Thyroid gland (tissue), 4 donors: Measurements from ENCODE around the gene NUDT4. TPM values are rescaled to one million over a fixed set of nuclear protein-coding genes. Genes with fewer than 3 reads are reported as not detected.

Experiments
- DNase-seq, 2 donors: peaks; one replicate each; pipeline ENCODE4 v3.0.0-alpha.2; 2019
- H3K27ac ChIP-seq, 3 donors: fragments of 200-600 bp; sonication (generic); 1 replicate in 2 of 3; 2 replicates in 1 of 3; pipeline ENCODE4 v1.5.1; 2016 to 2019; ENCODE audit warnings: mild to moderate bottlenecking in 1 of 3, moderate library complexity in 1 of 3
- H3K27me3 ChIP-seq: fragments of 200-600 bp; sonication (generic); one replicate; pipeline ENCODE4 v1.5.1; 2019
- H3K36me3 ChIP-seq, 2 donors: fragments of 200-600 bp; sonication (generic); one replicate each; pipeline ENCODE4 v1.5.1; 2016 to 2019
- H3K4me1 ChIP-seq, 2 donors: fragments of 200-600 bp; sonication (generic); one replicate each; pipeline ENCODE4 v1.5.1; 2017 to 2019
- H3K4me3 ChIP-seq, 3 donors: fragments of 200-600 bp; sonication (generic); replicated peaks in 1 of 3; 1 replicate in 2 of 3; 2 replicates in 1 of 3; pipeline ENCODE4 v1.5.1; 2016; ENCODE audit warnings: mild to moderate bottlenecking in 1 of 3
- H3K9me3 ChIP-seq: fragments of 200-600 bp; sonication (generic); one replicate; pipeline ENCODE4 v1.5.1; 2017
- POLR2A ChIP-seq, 2 donors: fragments of 450-650 bp; IDR thresholded peaks; one replicate each; pipeline ENCODE4 v1.6.1; 2017; ENCODE audit warnings: antibody characterized with exemption in 2 of 2, mild to moderate bottlenecking in 2 of 2, moderate library complexity in 1 of 2
- WGBS, 2 donors: methylation state at CpG; one replicate each; pipeline ENCODE4 v1.1.5; 2017; 5-methylcytosine and 5-hydroxymethylcytosine counted together
- intact Hi-C: fragments of 100-400 bp; cut with DNase I; formaldehyde crosslinking; loops from one replicate; pipeline ENCODE4 v1.15.1; 2023
- total RNA-seq, 4 donors: library from RNA; depleted of rRNA; stranded (reverse); fragments of >200 nt; gene quantifications; one replicate each; pipeline ENCODE4 v1.2.3, GENCODE V29; 2016
- TF ChIP-seq, protein P1 (sequence below), 6 experiments: fragments of 200-600 bp in 3 of 6; fragments of 450-650 bp in 3 of 6; sonication (generic) in 3 of 6; IDR thresholded peaks; one replicate each; pipeline ENCODE4 v1.5.1; 2016 to 2019; ENCODE audit warnings: antibody characterized with exemption in 6 of 6, mild to moderate bottlenecking in 2 of 6, inconsistent platforms in 1 of 6, moderate library complexity in 1 of 6

NUDT4 gene
- total RNA-seq, 4 donors from 2014 or later: 102 to 125 (median 110) TPM

- Histone ChIP-seq H3K4me1 (peaks cover 57 to 58% of the 10 kb centered on the region in 2 donors), H3K27me3 (no peaks in the 10 kb centered on the region), H3K27ac (peak overlapping the region in 1 of 3 donors; percentile 21), H3K9me3 (no peaks in the 10 kb centered on the region), H3K4me3 (no peak overlapping the region), H3K36me3 (no peaks in the 10 kb centered on the region)
- intact Hi-C loops: no loop called here
- TF ChIP-seq, protein P1, sequence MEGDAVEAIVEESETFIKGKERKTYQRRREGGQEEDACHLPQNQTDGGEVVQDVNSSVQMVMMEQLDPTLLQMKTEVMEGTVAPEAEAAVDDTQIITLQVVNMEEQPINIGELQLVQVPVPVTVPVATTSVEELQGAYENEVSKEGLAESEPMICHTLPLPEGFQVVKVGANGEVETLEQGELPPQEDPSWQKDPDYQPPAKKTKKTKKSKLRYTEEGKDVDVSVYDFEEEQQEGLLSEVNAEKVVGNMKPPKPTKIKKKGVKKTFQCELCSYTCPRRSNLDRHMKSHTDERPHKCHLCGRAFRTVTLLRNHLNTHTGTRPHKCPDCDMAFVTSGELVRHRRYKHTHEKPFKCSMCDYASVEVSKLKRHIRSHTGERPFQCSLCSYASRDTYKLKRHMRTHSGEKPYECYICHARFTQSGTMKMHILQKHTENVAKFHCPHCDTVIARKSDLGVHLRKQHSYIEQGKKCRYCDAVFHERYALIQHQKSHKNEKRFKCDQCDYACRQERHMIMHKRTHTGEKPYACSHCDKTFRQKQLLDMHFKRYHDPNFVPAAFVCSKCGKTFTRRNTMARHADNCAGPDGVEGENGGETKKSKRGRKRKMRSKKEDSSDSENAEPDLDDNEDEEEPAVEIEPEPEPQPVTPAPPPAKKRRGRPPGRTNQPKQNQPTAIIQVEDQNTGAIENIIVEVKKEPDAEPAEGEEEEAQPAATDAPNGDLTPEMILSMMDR (IDR thresholded peaks at IDR 0.05): no peak
- TF ChIP-seq POLR2A (IDR thresholded peaks at IDR 0.05): no peak
- 55 to 59% methylated on average over 8 of the region's 8 CpGs for WGBS, 2 donors
- no peak for DNase-seq
These were observed 48.1 kb downstream of the NUDT4 start for GRCh38 chr12:93425736-93426411.

DNA sequence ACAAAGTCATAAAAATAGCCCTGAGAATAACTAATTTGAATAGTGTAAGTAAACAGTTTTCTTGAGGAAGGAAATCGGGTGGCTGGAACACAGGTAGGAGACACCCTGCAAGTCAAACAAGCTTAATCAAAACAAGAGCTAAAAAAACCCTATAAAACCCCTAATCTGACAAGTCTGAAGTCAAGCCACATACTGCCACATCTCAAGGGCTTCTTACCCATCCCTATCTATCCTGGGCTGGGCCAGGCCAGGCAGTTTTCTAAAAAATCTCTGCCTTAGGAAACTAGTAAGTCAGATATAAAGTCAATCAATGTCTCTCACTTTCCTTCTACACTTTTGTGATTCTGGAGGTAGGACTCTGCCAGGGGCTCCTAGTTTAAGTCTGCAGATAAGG lies 48.7 kb downstream of the NUDT4 start:
- WGBS, 2 donors: 37 to 45% methylated on average over 1 of the region's 1 CpG

GRCh38 chr12:93427779-93428564 lies 50.2 kb downstream of the NUDT4 start:
- H3K27me3 ChIP-seq: no peaks in the 10 kb centered on the region
- no peaks in the 10 kb centered on the region for H3K36me3 ChIP-seq
- intact Hi-C loops: no loop called here
- H3K9me3 ChIP-seq: no peaks in the 10 kb centered on the region
- H3K4me1 ChIP-seq: peaks cover 55 to 57% of the 10 kb centered on the region in 2 donors
- WGBS, 2 donors: 57 to 70% methylated on average over 5 of the region's 5 CpGs
- TF ChIP-seq POLR2A (IDR thresholded peaks at IDR 0.05): no peak
- TF ChIP-seq, protein P1 (IDR thresholded peaks at IDR 0.05): no peak
- H3K4me3 ChIP-seq: no peak overlapping the region
- no peak overlapping the region for H3K27ac ChIP-seq
- peak; percentile 23 to 39 for DNase-seq

More for the DNA sequence above, 48.7 kb downstream of the NUDT4 start:
- DNase-seq: no peak
- intact Hi-C loops: no loop called here
- no peaks in the 10 kb centered on the region for H3K9me3 ChIP-seq
- no peak overlapping the region for H3K4me3 ChIP-seq
- TF ChIP-seq, protein P1 (IDR thresholded peaks at IDR 0.05): no peak
- TF ChIP-seq POLR2A (IDR thresholded peaks at IDR 0.05): no peak
- peak overlapping the region in 1 of 3 donors; percentile 21 for H3K27ac ChIP-seq
- no peaks in the 10 kb centered on the region for H3K27me3 ChIP-seq
- H3K4me1 ChIP-seq: peaks cover 57 to 58% of the 10 kb centered on the region in 2 donors
- H3K36me3 ChIP-seq: no peaks in the 10 kb centered on the region

GRCh38 chr12:93429448-93429847 lies 51.7 kb downstream of the NUDT4 start:
- Histone ChIP-seq H3K9me3 (no peaks in the 10 kb centered on the region), H3K27me3 (no peaks in the 10 kb centered on the region), H3K36me3 (no peaks in the 10 kb centered on the region), H3K27ac (no peak overlapping the region), H3K4me3 (no peak overlapping the region), H3K4me1 (peaks cover 55 to 56% of the 10 kb centered on the region in 2 donors)
- intact Hi-C loops: no loop called here
- no peak for TF ChIP-seq POLR2A (IDR thresholded peaks at IDR 0.05)
- TF ChIP-seq, protein P1 (IDR thresholded peaks at IDR 0.05): no peak
- no peak for DNase-seq
- 19 to 43% methylated on average over 1 of the region's 1 CpG for WGBS, 2 donors

- intact Hi-C loops: no loop called here
- Histone ChIP-seq H3K4me1 (peaks cover 55 to 60% of the 10 kb centered on the region in 2 donors), H3K36me3 (no peaks in the 10 kb centered on the region), H3K27ac (no peak overlapping the region), H3K4me3 (no peak overlapping the region), H3K27me3 (no peaks in the 10 kb centered on the region), H3K9me3 (no peaks in the 10 kb centered on the region)
- TF ChIP-seq, protein P1 (IDR thresholded peaks at IDR 0.05): no peak
- no peak for TF ChIP-seq POLR2A (IDR thresholded peaks at IDR 0.05)
- WGBS, 2 donors: 52 to 56% methylated on average over 1 of the region's 1 CpG
- DNase-seq: no peak
These were observed 52.1 kb downstream of the NUDT4 start for GRCh38 chr12:93429852-93430251.
